Measurements from ENCODE around the gene TKTL1. TPM values are rescaled to one million over a fixed set of nuclear protein-coding genes. Genes with fewer than 3 reads are reported as not detected.

The TKTL1 gene
- total and polyA plus RNA-seq, 2 experiments from 2014 or later = not detected

GRCh38 chrX:154368630-154369448 is 73.2 kb downstream of the TKTL1 start:
- no peaks in the 10 kb centered on the region for H3K9me3 ChIP-seq (ENCODE audit: low read depth)
- TF ChIP-seq EZH2 (IDR thresholded peaks at IDR 0.05; ENCODE audit: insufficient read depth, poor library complexity, severe bottlenecking) (no peak), EZH2phosphoT487 (IDR thresholded peaks at IDR 0.05; ENCODE audit: insufficient read depth, low read depth) (no peak)
- peaks cover 72% of the 10 kb centered on the region for H3K79me2 ChIP-seq (ENCODE audit: insufficient read depth)
- no peak overlapping the region for H2AFZ ChIP-seq
- peak overlapping the region; percentile 78 for H3K4me2 ChIP-seq (ENCODE audit: unreplicated experiment)
- 0 out of 2 replicates have a peak, but pooled peaks cover 9% of the 10 kb centered on the region for H3K4me1 ChIP-seq (ENCODE audit: insufficient read depth)
- peak overlapping the region; percentile 97 for H3K9ac ChIP-seq
- H3K4me3 ChIP-seq = peak overlapping the region; percentile 92
- peak overlapping the region; percentile 98 for H3K27ac ChIP-seq
- DNase-seq = peak; percentile 97
- no peaks in the 10 kb centered on the region for H4K20me1 ChIP-seq (ENCODE audit: insufficient read depth)
- 0% methylated on average over 4 to 9 of the region's 16 CpGs for WGBS, 2 experiments (ENCODE audit: low coverage in 1 of 2, low lambda C conversion rate in 2 of 2, missing lambda C conversion rate in 2 of 2)
- H3K9me2 ChIP-seq (ENCODE audit: insufficient read depth) = no peaks in the 10 kb centered on the region
- peaks cover 4% of the 10 kb centered on the region; the same call in 1 of the 2 replicates for H3K36me3 ChIP-seq (ENCODE audit: low read depth)
- no peaks in the 10 kb centered on the region for H3K27me3 ChIP-seq (replicated peaks; ENCODE audit: insufficient read depth)
- H3F3A ChIP-seq (ENCODE audit: insufficient read depth) = peaks cover 13% of the 10 kb centered on the region
- in situ Hi-C loops (cut with MboI) = no loop called here

GRCh38 chrX:154369449-154370299 is 74.1 kb downstream of the TKTL1 start:
- no peak overlapping the region for H2AFZ ChIP-seq
- no peaks in the 10 kb centered on the region for H3K9me3 ChIP-seq (ENCODE audit: low read depth)
- H3K4me2 ChIP-seq (ENCODE audit: unreplicated experiment) = peak overlapping the region; percentile 78
- no peaks in the 10 kb centered on the region for H3K9me2 ChIP-seq (ENCODE audit: insufficient read depth)
- H3F3A ChIP-seq (ENCODE audit: insufficient read depth) = peaks cover 13% of the 10 kb centered on the region
- H3K4me1 ChIP-seq (ENCODE audit: insufficient read depth) = 0 out of 2 replicates have a peak, but pooled peaks cover 9% of the 10 kb centered on the region
- no peaks in the 10 kb centered on the region for H4K20me1 ChIP-seq (ENCODE audit: insufficient read depth)
- 0 to 2% methylated on average over 5 to 13 of the region's 13 CpGs for WGBS, 2 experiments (ENCODE audit: low coverage in 1 of 2, low lambda C conversion rate in 2 of 2, missing lambda C conversion rate in 2 of 2)
- H3K36me3 ChIP-seq (ENCODE audit: low read depth) = peaks cover 4% of the 10 kb centered on the region; the same call in 1 of the 2 replicates
- peak overlapping the region; percentile 98 for H3K27ac ChIP-seq
- H3K9ac ChIP-seq = peak overlapping the region; percentile 97
- no peak for TF ChIP-seq EZH2 (IDR thresholded peaks at IDR 0.05; ENCODE audit: insufficient read depth, poor library complexity, severe bottlenecking)
- TF ChIP-seq EZH2phosphoT487 (IDR thresholded peaks at IDR 0.05; ENCODE audit: insufficient read depth, low read depth) = no peak
- H3K79me2 ChIP-seq (ENCODE audit: insufficient read depth) = peaks cover 64% of the 10 kb centered on the region
- DNase-seq = peak; percentile 89
- H3K4me3 ChIP-seq = peak overlapping the region; percentile 92
- H3K27me3 ChIP-seq (replicated peaks; ENCODE audit: insufficient read depth) = no peaks in the 10 kb centered on the region
- in situ Hi-C loops (cut with MboI) = no loop called here

- peak; percentile 61 for DNase-seq
- TF ChIP-seq EZH2phosphoT487 (IDR thresholded peaks at IDR 0.05; ENCODE audit: insufficient read depth, low read depth) (no peak), EZH2 (IDR thresholded peaks at IDR 0.05; ENCODE audit: insufficient read depth, poor library complexity, severe bottlenecking) (no peak)
- Histone ChIP-seq H3K9ac (peak overlapping the region; percentile 97), H3F3A (ENCODE audit: insufficient read depth) (peaks cover 13% of the 10 kb centered on the region), H3K9me3 (ENCODE audit: low read depth) (no peaks in the 10 kb centered on the region), H3K27ac (peak overlapping the region; percentile 98), H2AFZ (no peak overlapping the region), H3K79me2 (ENCODE audit: insufficient read depth) (peaks cover 57% of the 10 kb centered on the region), H3K4me3 (peak overlapping the region; percentile 92), H3K9me2 (ENCODE audit: insufficient read depth) (no peaks in the 10 kb centered on the region), H3K4me1 (ENCODE audit: insufficient read depth) (0 out of 2 replicates have a peak, but pooled peaks cover 9% of the 10 kb centered on the region), H4K20me1 (ENCODE audit: insufficient read depth) (no peaks in the 10 kb centered on the region), H3K36me3 (ENCODE audit: low read depth) (peaks cover 4% of the 10 kb centered on the region; the same call in 1 of the 2 replicates), H3K27me3 (replicated peaks; ENCODE audit: insufficient read depth) (no peaks in the 10 kb centered on the region), H3K4me2 (ENCODE audit: unreplicated experiment) (peak overlapping the region; percentile 70)
- in situ Hi-C loops (cut with MboI) = no loop called here
- 0 to 9% methylated on average over 6 of the region's 63 CpGs for WGBS, 2 experiments (ENCODE audit: low coverage in 1 of 2, low lambda C conversion rate in 2 of 2, missing lambda C conversion rate in 2 of 2)
These were observed 74.9 kb downstream of the TKTL1 start for GRCh38 chrX:154370300-154371016.
